Tibial nerve (tissue), 4 donors: ENCODE results near the gene ALK. TPM values are rescaled to one million over a fixed set of nuclear protein-coding genes. Genes with fewer than 3 reads are reported as not detected.

Source experiments
- DNase-seq, 2 donors: peaks; one replicate each; pipeline ENCODE4 v3.0.0-alpha.2; 2019; ENCODE audit warnings: low spot score in 2 of 2
- H3K27ac ChIP-seq, 4 donors: fragments of 200-600 bp; sonication (generic) in 3 of 4; one replicate each; pipeline ENCODE4 v1.5.1; 2017 to 2019; ENCODE audit warnings: mild to moderate bottlenecking in 1 of 4
- H3K27me3 ChIP-seq, 2 donors: fragments of 200-600 bp; sonication (generic) in 1 of 2; one replicate each; pipeline versions ENCODE4 v1.5.1 to v1.6.0; 2017 to 2019
- H3K36me3 ChIP-seq, 3 donors: fragments of 200-600 bp; sonication (generic); one replicate each; pipeline ENCODE4 v1.5.1; 2018 to 2019
- H3K4me1 ChIP-seq, 4 donors: fragments of 200-600 bp; sonication (generic) in 3 of 4; one replicate each; pipeline ENCODE4 v1.5.1; 2017 to 2019
- H3K4me3 ChIP-seq, 4 donors: fragments of 200-600 bp; sonication (generic) in 3 of 4; one replicate each; pipeline ENCODE4 v1.5.1; 2017 to 2019; ENCODE audit warnings: mild to moderate bottlenecking in 1 of 4, moderate library complexity in 1 of 4
- H3K9me3 ChIP-seq, 4 donors: fragments of 200-600 bp; sonication (generic) in 3 of 4; one replicate each; pipeline ENCODE4 v1.5.1; 2017 to 2019
- EP300 ChIP-seq, 2 donors: sonication (generic); formaldehyde crosslinking; IDR thresholded peaks; one replicate each; pipeline ENCODE4 v1.6.1; 2017; ENCODE audit warnings: antibody characterized with exemption in 2 of 2, mild to moderate bottlenecking in 1 of 2
- POLR2A ChIP-seq, 2 donors: fragments of 450-650 bp; IDR thresholded peaks; one replicate each; pipeline ENCODE4 v1.6.1; 2017; ENCODE audit warnings: antibody characterized with exemption in 2 of 2, mild to moderate bottlenecking in 2 of 2, moderate library complexity in 2 of 2
- WGBS, 2 donors: methylation state at CpG; one replicate each; pipeline ENCODE4 v1.1.5; 2018; 5-methylcytosine and 5-hydroxymethylcytosine counted together
- total RNA-seq, 4 donors: library from RNA; depleted of rRNA; stranded (reverse); fragments of >200 nt; gene quantifications; one replicate each; pipeline ENCODE4 v1.1.0, GENCODE V29; 2016
- TF ChIP-seq, protein P1 (sequence below), 5 experiments: fragments of 200-600 bp in 3 of 5; fragments of 450-650 bp in 2 of 5; sonication (generic) in 3 of 5; IDR thresholded peaks; one replicate each; pipeline ENCODE4 v1.5.1; 2016 to 2019; ENCODE audit warnings: antibody characterized with exemption in 5 of 5, mild to moderate bottlenecking in 3 of 5, moderate library complexity in 2 of 5

Gene ALK
- total RNA-seq, 4 donors from 2014 or later, result 0.39 to 4.8 (median 0.66) TPM

DNA sequence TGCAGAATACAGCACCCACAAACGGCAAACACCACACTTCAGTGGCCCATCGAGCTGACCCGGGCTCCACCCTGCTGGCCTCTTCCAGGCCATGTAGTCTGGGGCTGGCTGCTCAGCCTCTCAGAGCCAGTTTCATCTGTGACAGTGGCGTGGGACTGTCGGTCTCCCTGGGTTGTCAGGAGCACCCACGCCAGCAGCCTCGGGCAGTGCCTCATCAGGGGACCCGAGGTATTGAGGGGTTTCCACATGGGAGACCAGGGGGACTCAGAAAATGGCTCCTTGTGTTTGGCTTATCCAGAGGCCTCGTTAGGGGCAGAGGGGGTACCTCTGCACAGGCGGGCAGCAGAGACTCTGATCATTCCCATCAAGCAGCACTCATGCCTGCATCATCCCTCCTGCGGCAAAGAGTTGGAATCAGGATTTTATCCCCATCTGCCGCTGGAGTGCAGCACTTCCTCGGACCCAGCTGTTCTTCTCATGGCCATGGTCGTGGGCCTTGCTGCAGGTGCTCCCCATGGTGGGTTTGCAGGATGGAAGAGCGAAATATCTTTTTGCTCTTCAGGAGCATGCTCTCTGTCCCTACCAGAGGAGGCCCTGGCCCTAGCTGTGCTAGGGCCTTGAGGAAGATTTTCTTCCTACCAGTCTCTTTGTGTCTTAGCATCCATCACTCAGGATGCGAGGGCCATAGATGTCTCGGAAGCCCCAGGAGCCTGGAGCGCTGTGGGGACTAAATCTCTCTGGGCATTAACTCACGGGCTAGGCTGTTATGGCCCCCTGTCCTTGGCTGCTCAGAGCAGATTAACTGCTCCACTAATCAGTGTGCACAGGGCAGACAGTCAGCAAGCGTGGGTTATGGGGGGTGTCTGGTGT lies 705.4 kb downstream of the ALK start:
- H3K9me3 ChIP-seq, result no peaks in the 10 kb centered on the region
- DNase-seq, result no peak
- TF ChIP-seq, protein P1, sequence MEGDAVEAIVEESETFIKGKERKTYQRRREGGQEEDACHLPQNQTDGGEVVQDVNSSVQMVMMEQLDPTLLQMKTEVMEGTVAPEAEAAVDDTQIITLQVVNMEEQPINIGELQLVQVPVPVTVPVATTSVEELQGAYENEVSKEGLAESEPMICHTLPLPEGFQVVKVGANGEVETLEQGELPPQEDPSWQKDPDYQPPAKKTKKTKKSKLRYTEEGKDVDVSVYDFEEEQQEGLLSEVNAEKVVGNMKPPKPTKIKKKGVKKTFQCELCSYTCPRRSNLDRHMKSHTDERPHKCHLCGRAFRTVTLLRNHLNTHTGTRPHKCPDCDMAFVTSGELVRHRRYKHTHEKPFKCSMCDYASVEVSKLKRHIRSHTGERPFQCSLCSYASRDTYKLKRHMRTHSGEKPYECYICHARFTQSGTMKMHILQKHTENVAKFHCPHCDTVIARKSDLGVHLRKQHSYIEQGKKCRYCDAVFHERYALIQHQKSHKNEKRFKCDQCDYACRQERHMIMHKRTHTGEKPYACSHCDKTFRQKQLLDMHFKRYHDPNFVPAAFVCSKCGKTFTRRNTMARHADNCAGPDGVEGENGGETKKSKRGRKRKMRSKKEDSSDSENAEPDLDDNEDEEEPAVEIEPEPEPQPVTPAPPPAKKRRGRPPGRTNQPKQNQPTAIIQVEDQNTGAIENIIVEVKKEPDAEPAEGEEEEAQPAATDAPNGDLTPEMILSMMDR (IDR thresholded peaks at IDR 0.05), result no peak
- TF ChIP-seq POLR2A (IDR thresholded peaks at IDR 0.05), result no peak
- TF ChIP-seq EP300 (IDR thresholded peaks at IDR 0.05), result no peak
- H3K4me1 ChIP-seq, result no peaks in the 10 kb centered on the region
- no peak overlapping the region for H3K27ac ChIP-seq
- H3K36me3 ChIP-seq, result no peaks in the 10 kb centered on the region
- WGBS, 2 donors, result 81 to 82% methylated on average over 17 to 20 of the region's 20 CpGs
- no peaks in the 10 kb centered on the region for H3K27me3 ChIP-seq
- H3K4me3 ChIP-seq, result no peak overlapping the region

DNA sequence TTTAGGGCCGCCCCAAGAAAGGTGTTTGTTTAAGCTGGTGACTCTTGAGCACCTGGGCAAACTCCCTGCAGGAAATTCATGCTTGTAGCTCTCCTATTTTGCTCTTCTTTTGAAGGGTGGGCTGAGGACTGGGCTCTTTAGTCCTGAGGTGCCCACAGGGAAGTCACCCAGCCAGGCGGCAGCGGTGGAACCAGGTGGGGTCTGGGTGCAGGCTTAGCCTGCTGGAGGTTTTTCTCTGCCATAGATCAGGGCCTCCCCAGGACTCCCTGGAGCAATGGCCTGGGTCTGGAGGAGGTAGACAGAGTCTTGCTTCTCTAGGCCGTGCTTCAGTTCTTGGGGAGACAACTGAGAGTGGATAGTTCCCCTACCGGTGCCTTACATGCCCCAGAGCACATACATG lies 706.3 kb downstream of the ALK start:
- Histone ChIP-seq H3K27ac (no peak overlapping the region), H3K36me3 (no peaks in the 10 kb centered on the region), H3K9me3 (no peaks in the 10 kb centered on the region), H3K4me1 (no peaks in the 10 kb centered on the region), H3K27me3 (no peaks in the 10 kb centered on the region), H3K4me3 (no peak overlapping the region)
- no peak for DNase-seq
- TF ChIP-seq, protein P1 (IDR thresholded peaks at IDR 0.05), result no peak
- no peak for TF ChIP-seq POLR2A (IDR thresholded peaks at IDR 0.05)
- no peak for TF ChIP-seq EP300 (IDR thresholded peaks at IDR 0.05)
- WGBS, 2 donors, result 96% methylated on average over 4 to 5 of the region's 5 CpGs

DNA sequence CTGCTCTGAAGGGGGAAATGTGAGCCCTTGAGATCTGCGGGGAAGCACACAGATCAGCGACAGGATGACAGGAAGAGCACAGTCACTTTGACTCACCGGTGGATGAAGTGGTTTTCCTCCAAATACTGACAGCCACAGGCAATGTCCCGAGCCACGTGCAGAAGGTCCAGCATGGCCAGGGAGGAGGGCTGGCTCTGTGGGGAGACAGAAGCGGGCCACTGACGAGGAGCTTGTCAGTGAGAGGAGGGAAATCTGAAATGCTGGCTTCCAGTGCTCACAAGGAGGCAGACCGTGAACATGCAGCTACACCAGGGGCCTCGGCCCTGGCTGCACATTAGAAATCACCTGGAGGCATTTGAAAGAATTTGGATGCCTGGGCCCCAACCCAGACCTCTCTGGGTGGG lies 707.5 kb downstream of the ALK start:
- no peak overlapping the region for H3K27ac ChIP-seq
- WGBS, 2 donors, result 48 to 52% methylated on average over 9 of the region's 9 CpGs
- H3K36me3 ChIP-seq, result no peaks in the 10 kb centered on the region
- no peaks in the 10 kb centered on the region for H3K27me3 ChIP-seq
- no peaks in the 10 kb centered on the region for H3K4me1 ChIP-seq
- no peak overlapping the region for H3K4me3 ChIP-seq
- H3K9me3 ChIP-seq, result no peaks in the 10 kb centered on the region
- DNase-seq, result no peak
- no peak for TF ChIP-seq EP300 (IDR thresholded peaks at IDR 0.05)
- TF ChIP-seq POLR2A (IDR thresholded peaks at IDR 0.05), result no peak
- TF ChIP-seq, protein P1 (IDR thresholded peaks at IDR 0.05), result no peak

DNA sequence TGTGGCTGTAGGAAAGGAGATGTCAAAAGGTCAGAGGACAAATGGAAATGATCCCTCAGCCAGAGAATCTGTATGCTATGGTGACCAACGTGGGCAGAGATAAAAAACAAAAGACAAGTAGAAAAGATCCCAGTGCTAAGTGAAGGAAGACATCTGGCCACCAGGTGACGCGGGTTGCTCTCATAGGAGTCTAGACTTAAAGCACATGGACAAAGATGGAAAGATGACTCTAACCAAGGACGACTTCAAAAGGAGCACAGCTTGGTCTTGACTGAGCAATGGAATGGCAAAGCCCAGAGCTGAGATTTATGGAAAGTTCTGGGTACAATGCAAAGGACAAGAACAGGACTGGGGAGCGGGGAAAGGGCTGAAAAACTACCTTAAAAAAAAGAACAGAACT lies 709.4 kb downstream of the ALK start:
- H3K4me3 ChIP-seq, result no peak overlapping the region
- no peaks in the 10 kb centered on the region for H3K27me3 ChIP-seq
- H3K9me3 ChIP-seq, result no peaks in the 10 kb centered on the region
- WGBS, 2 donors, result 56 to 62% methylated on average over 5 of the region's 5 CpGs
- no peak for DNase-seq
- H3K4me1 ChIP-seq, result no peaks in the 10 kb centered on the region
- H3K36me3 ChIP-seq, result peaks cover 0 to 5% (median 0%) of the 10 kb centered on the region in 3 donors
- TF ChIP-seq POLR2A (IDR thresholded peaks at IDR 0.05) (no peak), EP300 (IDR thresholded peaks at IDR 0.05) (no peak)
- TF ChIP-seq, protein P1 (IDR thresholded peaks at IDR 0.05), result no peak
- no peak overlapping the region for H3K27ac ChIP-seq

GRCh38 chr2:29209551-29209950 lies 711.8 kb downstream of the ALK start:
- no peak overlapping the region for H3K27ac ChIP-seq
- no peak overlapping the region for H3K4me3 ChIP-seq
- no peaks in the 10 kb centered on the region for H3K9me3 ChIP-seq
- TF ChIP-seq POLR2A (IDR thresholded peaks at IDR 0.05), result no peak
- no peak for TF ChIP-seq EP300 (IDR thresholded peaks at IDR 0.05)
- TF ChIP-seq, protein P1 (IDR thresholded peaks at IDR 0.05), result no peak
- H3K4me1 ChIP-seq, result no peaks in the 10 kb centered on the region
- H3K36me3 ChIP-seq, result peaks cover 0 to 10% (median 0%) of the 10 kb centered on the region in 3 donors
- WGBS, 2 donors, result 92 to 93% methylated on average over 5 of the region's 5 CpGs
- H3K27me3 ChIP-seq, result no peaks in the 10 kb centered on the region
- DNase-seq, result no peak
